Renal pelvis (tissue), 4 donors: ENCODE measurements around the gene P2RX4. TPM values are rescaled to one million over a fixed set of nuclear protein-coding genes. Genes with fewer than 3 reads are reported as not detected.
"Not testable (repeated sequence)": the region's sequence is repeated elsewhere in the genome, so short reads cannot be mapped to it uniquely, and the experiment has no call there.

Experiments
- DNase-seq: peaks from one replicate; pipeline ENCODE4 v3.0.0-alpha.2; 2013
- polyA plus RNA-seq, 3 donors: library from polyadenylated mRNA; unstranded; fragments of 120-200 nt; gene quantifications; one replicate each; pipeline ENCODE4 v1.2.1, GENCODE V29; 2013; ENCODE audit not compliant: insufficient read length in 3 of 3

P2RX4 gene
- polyA plus RNA-seq, 3 donors = 33.6 to 39.6 (median 33.8) TPM

GRCh38 chr12:121264951-121265515 lies 55.1 kb downstream of the P2RX4 start:
- peak; percentile 23 for DNase-seq

DNA sequence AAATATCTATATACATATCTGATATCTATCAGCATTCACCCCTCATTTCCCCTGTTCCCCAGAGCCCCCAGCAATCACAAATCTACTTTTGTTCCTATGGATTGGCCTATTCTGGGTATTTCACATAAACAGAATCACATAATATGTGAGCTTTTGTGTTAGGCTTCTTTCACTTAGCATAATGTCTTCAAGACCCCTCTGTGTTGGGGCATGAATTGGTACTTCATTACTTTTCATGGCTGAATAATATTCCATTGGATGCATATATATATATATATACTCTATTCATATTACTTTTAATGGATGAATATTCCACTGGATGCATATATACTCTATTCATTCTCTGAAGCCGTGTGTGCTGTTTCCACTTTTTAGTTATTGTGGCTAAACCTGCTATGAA lies 57.9 kb downstream of the P2RX4 start:
- no peak for DNase-seq

DNA sequence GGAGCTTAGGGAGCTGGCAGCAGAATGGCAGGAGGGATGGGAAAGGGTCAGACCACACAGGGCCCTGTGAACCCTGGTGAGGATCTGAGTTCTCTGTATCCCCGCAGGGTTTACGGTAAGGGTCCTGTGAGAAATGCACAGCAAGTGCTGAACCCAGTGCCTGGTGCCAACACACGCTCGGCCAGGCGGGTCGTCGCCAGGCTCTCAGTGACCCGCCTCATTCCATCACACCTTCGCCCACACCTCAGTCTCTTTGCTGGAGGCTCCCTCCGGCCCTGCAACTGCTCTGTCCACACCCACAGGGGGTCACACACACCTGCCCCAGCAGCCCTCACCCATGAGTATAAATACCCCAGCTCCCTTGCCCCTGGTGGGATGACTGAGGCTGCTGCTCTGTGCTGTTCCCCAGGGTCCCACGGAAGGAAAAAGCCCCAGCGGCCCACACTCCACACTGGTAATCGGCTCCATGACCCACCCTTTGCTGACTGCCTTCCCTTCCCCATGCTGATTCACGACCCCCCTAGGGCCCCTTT lies 63.5 kb downstream of the P2RX4 start:
- DNase-seq = no peak

DNA sequence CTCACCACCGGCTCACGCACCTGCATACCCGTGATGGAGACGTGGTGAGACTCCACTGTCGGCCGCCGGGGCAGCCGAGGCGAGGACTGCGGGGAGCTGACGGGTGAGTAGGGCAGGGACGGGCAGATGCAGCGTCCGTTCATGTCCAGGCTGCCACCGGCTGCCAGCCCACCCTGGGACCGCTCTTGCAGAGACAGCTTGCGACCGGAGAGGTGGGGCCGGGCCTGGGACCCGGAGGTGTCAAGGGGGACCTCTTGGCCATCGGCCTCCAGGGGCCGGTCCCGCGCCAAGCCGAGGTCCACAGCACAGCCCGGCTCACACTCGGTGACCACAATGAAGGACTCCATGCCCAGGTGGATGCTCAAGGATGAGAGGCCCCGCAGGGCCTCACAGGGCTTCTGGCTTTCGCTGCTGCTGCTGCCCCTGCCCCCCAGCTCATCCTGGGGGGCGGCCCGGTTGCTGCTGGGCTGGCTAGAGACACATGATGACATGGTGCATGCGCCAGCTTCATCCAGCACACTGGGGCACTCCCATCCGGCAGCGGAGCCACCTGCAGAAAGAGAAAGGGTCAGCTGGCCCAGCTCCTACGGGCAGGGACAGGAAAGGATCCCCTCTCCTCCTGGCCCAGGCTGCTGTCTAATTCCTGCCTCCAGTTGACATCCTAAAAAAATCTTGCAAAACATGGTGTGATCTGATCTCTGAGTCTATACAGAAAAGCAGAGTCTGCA lies 64.3 kb downstream of the P2RX4 start:
- DNase-seq = no peak

DNA sequence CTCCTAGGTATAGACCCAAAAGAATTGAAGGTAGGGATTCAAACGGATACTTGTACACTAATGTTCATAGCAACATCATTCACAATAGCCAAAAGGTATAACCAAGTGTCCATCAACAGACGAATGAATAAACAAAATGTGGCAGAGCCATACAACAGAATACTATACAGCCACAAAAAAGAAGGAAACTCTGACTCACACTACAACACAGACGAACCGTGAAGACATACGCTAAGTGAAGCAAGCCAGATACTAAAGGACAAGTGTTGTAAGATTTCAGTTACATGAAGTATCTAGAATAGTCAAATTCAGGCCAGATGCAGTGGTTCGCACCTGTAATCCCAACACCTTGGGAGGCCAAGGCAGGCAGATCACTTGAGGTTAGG lies 67.4 kb downstream of the P2RX4 start:
- no peak for DNase-seq

DNA sequence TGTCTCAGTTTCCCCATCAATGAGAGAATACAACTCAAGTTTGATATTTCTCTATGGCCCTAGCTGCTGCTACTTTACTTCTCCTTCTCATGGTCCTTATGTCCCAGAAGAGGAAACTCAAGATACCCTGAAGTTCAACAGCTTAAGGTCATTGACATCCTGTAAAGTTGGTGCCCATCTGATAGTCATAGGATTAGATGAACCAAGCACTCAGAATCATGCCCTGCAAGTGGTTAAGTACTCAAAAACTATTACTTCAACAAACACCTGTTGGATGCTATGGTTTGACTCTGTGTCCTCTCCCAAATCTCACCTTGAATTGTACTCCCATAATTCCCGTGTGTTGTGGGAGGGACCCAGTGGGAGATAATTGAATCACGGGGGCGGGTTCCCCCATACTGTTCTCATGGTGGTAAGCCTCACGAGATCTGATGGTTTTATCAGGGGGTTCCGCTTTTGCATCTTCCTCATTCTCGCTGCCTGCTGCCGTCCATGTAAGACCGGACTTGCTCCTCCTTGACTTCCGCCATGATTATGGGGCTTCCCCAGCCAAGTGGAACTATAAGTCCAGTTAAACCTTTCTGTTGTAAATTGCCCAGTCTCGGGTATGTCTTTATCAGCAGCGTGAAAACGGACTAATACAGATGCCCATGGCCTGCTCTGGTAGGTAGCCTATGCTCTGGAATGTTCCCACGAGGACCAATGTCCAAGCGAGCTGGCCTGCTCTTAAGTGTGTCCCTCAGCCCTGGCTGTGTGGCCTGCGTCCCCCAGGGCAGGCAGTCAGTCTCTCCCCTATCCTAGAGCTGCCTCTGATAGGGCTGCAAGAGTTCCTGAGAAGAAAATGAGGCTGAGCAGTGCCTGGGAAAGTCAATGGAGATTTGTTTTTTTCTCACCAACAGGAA lies 68.5 kb downstream of the P2RX4 start:
- no peak for DNase-seq

DNA sequence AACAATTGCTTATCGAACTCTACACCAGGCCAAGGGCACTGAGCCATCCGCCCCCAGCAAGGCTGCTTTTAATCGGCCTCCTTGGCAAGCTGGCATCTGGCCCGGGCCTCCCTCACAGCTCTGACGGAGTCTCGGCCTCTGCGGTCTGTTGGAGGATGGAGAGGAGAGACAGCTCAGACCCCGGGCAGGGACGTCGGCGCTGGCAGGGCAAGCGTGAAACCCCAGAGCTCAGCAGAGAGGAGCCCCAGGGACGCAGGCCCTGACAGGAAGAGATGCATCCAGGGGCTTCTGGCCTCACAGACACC lies 69.1 kb downstream of the P2RX4 start:
- DNase-seq = no peak

- no peak for DNase-seq
Measured at GRCh38 chr12:121279507-121279915, 69.6 kb downstream of the P2RX4 start.

- DNase-seq = not testable (repeated sequence)
Measured at GRCh38 chr12:121280531-121280930, 70.6 kb downstream of the P2RX4 start.

DNA sequence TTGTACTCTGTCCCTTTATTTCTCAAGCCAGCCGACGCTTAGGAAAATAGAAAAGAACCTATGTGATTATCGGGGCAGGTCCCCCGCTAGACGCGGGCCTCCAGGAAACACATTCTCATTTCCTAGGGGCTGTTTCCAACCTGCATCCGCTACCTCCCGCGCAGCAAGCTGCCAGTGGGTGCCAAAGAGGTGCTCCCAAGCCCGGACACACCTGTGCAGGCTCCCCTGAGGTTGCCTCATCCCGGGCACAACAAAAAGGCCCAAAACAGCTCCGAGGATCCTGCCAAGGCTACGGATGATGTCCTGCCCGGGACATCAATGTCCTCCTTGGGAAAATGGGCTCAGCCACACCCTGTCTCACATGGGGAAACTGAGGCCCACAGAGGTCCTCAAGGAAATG lies 71.2 kb downstream of the P2RX4 start:
- not testable (repeated sequence) for DNase-seq

GRCh38 chr12:121282072-121282742 lies 72.3 kb downstream of the P2RX4 start:
- DNase-seq = no peak

DNA sequence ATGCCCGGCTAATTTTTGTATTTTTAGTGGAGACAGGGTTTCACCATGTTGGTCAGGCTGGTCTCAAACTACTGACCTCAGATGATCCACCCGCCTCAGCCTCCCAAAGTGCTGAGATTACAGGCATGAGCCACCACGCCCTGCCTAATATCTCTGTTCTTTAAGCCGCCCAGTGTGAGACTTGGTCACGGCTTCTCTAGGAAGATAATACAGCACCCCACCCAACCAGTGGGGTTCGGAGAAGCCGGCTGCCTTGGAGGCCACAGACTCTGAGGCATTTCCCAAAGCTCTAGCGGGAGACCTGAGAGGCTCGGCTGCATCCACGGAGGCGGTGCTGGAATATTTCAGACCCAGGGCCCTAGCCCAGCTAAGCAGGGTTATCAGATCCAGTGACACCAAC lies 73.0 kb downstream of the P2RX4 start:
- DNase-seq = not testable (repeated sequence)

GRCh38 chr12:121283388-121283787 lies 73.5 kb downstream of the P2RX4 start:
- no peak for DNase-seq

Other genes with a start within 250 kb of the P2RX4 start
- gene HNF1A, start 231.6 kb upstream of the P2RX4 start, polyA plus RNA-seq = 10 to 100 TPM; 20.9 to 25.7 (median 25.2) TPM
- gene C12orf43, start 193.6 kb upstream of the P2RX4 start, polyA plus RNA-seq = 10 to 100 TPM; 17.2 to 18.8 (median 18.8) TPM
- gene OASL, start 170.9 kb upstream of the P2RX4 start, polyA plus RNA-seq = under 1 TPM in 1 of 3 donors, not detected in 2; 0.03 TPM
- 1 to 10 TPM in 1 of 3 donors, under 1 TPM in 2; 0.54 to 1.2 (median 0.81) TPM for gene P2RX7, start 77.3 kb upstream of the P2RX4 start, polyA plus RNA-seq
- 10 to 100 TPM; 36.3 to 41.1 (median 37.2) TPM for gene CAMKK2, start 86.6 kb downstream of the P2RX4 start, polyA plus RNA-seq
- gene ANAPC5, start 142.3 kb downstream of the P2RX4 start, polyA plus RNA-seq = 100 to 1,000 TPM; 130 to 200 (median 171) TPM
- 10 to 100 TPM; 43.2 to 48.8 (median 45.0) TPM for gene RNF34, start 190.0 kb downstream of the P2RX4 start, polyA plus RNA-seq